ENCODE results near the gene KIF25. TPM values are rescaled to one million over a fixed set of nuclear protein-coding genes. Genes with fewer than 3 reads are reported as not detected.
A peak's percentile ranks its signal among the peaks of the same experiment; 100 is the strongest.

KIF25 gene
- total and polyA plus RNA-seq, 8 donors: 0.23 to 0.35 (median 0.26) TPM; not detected in 4

GRCh38 chr6:167965592-167966539, 31.6 kb upstream of the KIF25 start:
- Histone ChIP-seq H3K27ac (peak overlapping the region in 3 of 4 donors; percentile 36 to 75 (median 65)), H3K9me3 (no peaks in the 10 kb centered on the region), H3K27me3 (no peaks in the 10 kb centered on the region), H3K4me1 (peaks cover 23 to 37% (median 31%) of the 10 kb centered on the region in 3 donors), H3K36me3 (peaks cover 0 to 50% (median 11%) of the 10 kb centered on the region in 3 donors), H3K4me3 (no peak overlapping the region)
- DNase-seq: no peak
- ATAC-seq: peak in 1 of 4 donors; percentile 3
- intact Hi-C loops (cut with DNase I): no loop called here
- whole genome bisulfite sequencing, 2 donors: 72 to 79% methylated on average over 39 of the region's 39 CpGs
- no peak for FAIRE-seq
- TF ChIP-seq CTCF (IDR thresholded peaks at IDR 0.05): no peak

- no peaks in the 10 kb centered on the region for H3K27me3 ChIP-seq
- no peak for DNase-seq
- peak overlapping the region in 2 of 4 donors; percentile 36 to 75 for H3K27ac ChIP-seq
- H3K4me3 ChIP-seq: no peak overlapping the region
- H3K36me3 ChIP-seq: peaks cover 0 to 51% (median 11%) of the 10 kb centered on the region in 3 donors
- no peak for FAIRE-seq
- TF ChIP-seq CTCF (IDR thresholded peaks at IDR 0.05): no peak
- no peak for ATAC-seq
- H3K4me1 ChIP-seq: peaks cover 16 to 31% (median 26%) of the 10 kb centered on the region in 3 donors
- 85 to 87% methylated on average over 8 of the region's 8 CpGs for WGBS, 2 donors
- intact Hi-C loops (cut with DNase I): no loop called here
- H3K9me3 ChIP-seq: no peaks in the 10 kb centered on the region
These were observed 30.9 kb upstream of the KIF25 start for GRCh38 chr6:167966540-167966905.

GRCh38 chr6:167968091-167968490, 29.4 kb upstream of the KIF25 start:
- no peak for TF ChIP-seq CTCF (IDR thresholded peaks at IDR 0.05)
- Histone ChIP-seq H3K27me3 (no peaks in the 10 kb centered on the region), H3K9me3 (no peaks in the 10 kb centered on the region), H3K4me1 (peaks cover 14 to 25% (median 22%) of the 10 kb centered on the region in 3 donors), H3K27ac (no peak overlapping the region), H3K4me3 (no peak overlapping the region), H3K36me3 (peaks cover 0 to 46% (median 11%) of the 10 kb centered on the region in 3 donors)
- DNase-seq (no peak), ATAC-seq (no peak), FAIRE-seq (no peak)
- intact Hi-C loops (cut with DNase I): no loop called here
- 69 to 82% methylated on average over 6 of the region's 6 CpGs for WGBS, 2 donors

- no peak for FAIRE-seq
- no peak for ATAC-seq
- TF ChIP-seq CTCF (IDR thresholded peaks at IDR 0.05): no peak
- WGBS, 2 donors: 85 to 87% methylated on average over 10 of the region's 10 CpGs
- intact Hi-C loops (cut with DNase I): no loop called here
- Histone ChIP-seq H3K27me3 (no peaks in the 10 kb centered on the region), H3K4me3 (no peak overlapping the region), H3K27ac (no peak overlapping the region), H3K36me3 (peaks cover 0 to 46% (median 11%) of the 10 kb centered on the region in 3 donors), H3K4me1 (peaks cover 5 to 9% (median 8%) of the 10 kb centered on the region in 3 donors), H3K9me3 (no peaks in the 10 kb centered on the region)
- no peak for DNase-seq
These were observed 27.2 kb upstream of the KIF25 start for GRCh38 chr6:167970230-167970629.

GRCh38 chr6:167972193-167972592, 25.3 kb upstream of the KIF25 start:
- DNase-seq: no peak
- WGBS, 2 donors: 93 to 97% methylated on average over 10 of the region's 10 CpGs
- no peak for ATAC-seq
- Histone ChIP-seq H3K27ac (no peak overlapping the region), H3K36me3 (peaks cover 0 to 27% (median 11%) of the 10 kb centered on the region in 3 donors), H3K27me3 (no peaks in the 10 kb centered on the region), H3K9me3 (no peaks in the 10 kb centered on the region), H3K4me1 (peaks cover 0 to under 1% (median 0%) of the 10 kb centered on the region in 3 donors), H3K4me3 (no peak overlapping the region)
- intact Hi-C loops (cut with DNase I): no loop called here
- no peak for FAIRE-seq
- TF ChIP-seq CTCF (IDR thresholded peaks at IDR 0.05): no peak

All from pancreas (tissue), 10 donors.